HG02970 (cell line): ENCODE data around the gene PRPSAP1.
"Not testable (repeated sequence)": the region's sequence is repeated elsewhere in the genome, so short reads cannot be mapped to it uniquely, and the experiment has no call there.

Experiments
- ATAC-seq: cut with Tn5 transposase; IDR thresholded peaks from one replicate; pipeline ENCODE4 v1.9.1; 2021; ENCODE audit warnings: mild to moderate bottlenecking, moderate library complexity, moderate number of reproducible peaks; ENCODE audit not compliant: unreplicated experiment, low FRiP score

PRPSAP1 gene

GRCh38 chr17:76270127-76270592, 83.6 kb downstream of the PRPSAP1 start:
- ATAC-seq = no peak

- ATAC-seq = no peak
Measured at GRCh38 chr17:76268991-76269981, 84.4 kb downstream of the PRPSAP1 start.

GRCh38 chr17:76268015-76268749, 85.5 kb downstream of the PRPSAP1 start:
- no peak for ATAC-seq

- not testable (repeated sequence) for ATAC-seq
Measured at GRCh38 chr17:76267581-76268001, 86.1 kb downstream of the PRPSAP1 start.

- no peak for ATAC-seq
Measured at GRCh38 chr17:76267051-76267576, 86.6 kb downstream of the PRPSAP1 start.

- no peak for ATAC-seq
Measured at GRCh38 chr17:76266244-76266938, 87.3 kb downstream of the PRPSAP1 start.

- ATAC-seq = no peak
Measured at GRCh38 chr17:76265624-76266243, 88.0 kb downstream of the PRPSAP1 start.

- peak; percentile 74 for ATAC-seq
Measured at GRCh38 chr17:76264755-76265623, 88.7 kb downstream of the PRPSAP1 start, which contains the start of gene UBALD2. Gene UBALD2 (plus strand): TSS chr17:76265348. CDS start chr17:76265506, 158 bp downstream.

- ATAC-seq = no peak
Measured at GRCh38 chr17:76264425-76264754, 89.3 kb downstream of the PRPSAP1 start.

GRCh38 chr17:76263896-76264295, 89.8 kb downstream of the PRPSAP1 start:
- no peak for ATAC-seq

- ATAC-seq = no peak
Measured at GRCh38 chr17:76262732-76263344, 90.9 kb downstream of the PRPSAP1 start.

- ATAC-seq = no peak
Measured at GRCh38 chr17:76261421-76262215, 92.1 kb downstream of the PRPSAP1 start.

- ATAC-seq = no peak
Measured at GRCh38 chr17:76260669-76261068, 93.0 kb downstream of the PRPSAP1 start.

- ATAC-seq = no peak
Measured at GRCh38 chr17:76260220-76260619, 93.5 kb downstream of the PRPSAP1 start.
